Activated T-cell treated with anti-CD3 and anti-CD28 coated beads, Interleukin-2, amount 50 U/mL, for 1 hour (primary cell): ENCODE measurements around the gene EVI5.
"Not testable (repeated sequence)": the region's sequence is repeated elsewhere in the genome, so short reads cannot be mapped to it uniquely, and the experiment has no call there.

Experiments
- DNase-seq: peaks from one replicate; pipeline ENCODE4 v3.0.0-alpha.2; 2020

Gene EVI5

GRCh38 chr1:92567211-92567868 lies 217.6 kb downstream of the EVI5 start:
- DNase-seq = no peak

- DNase-seq = no peak
Measured at GRCh38 chr1:92563457-92564216, 221.3 kb downstream of the EVI5 start.

- no peak for DNase-seq
Measured at GRCh38 chr1:92556350-92556749, 228.6 kb downstream of the EVI5 start.

- no peak for DNase-seq
Measured at GRCh38 chr1:92554216-92554615, 230.7 kb downstream of the EVI5 start.

- DNase-seq = no peak
Measured at GRCh38 chr1:92551916-92552315, 233.0 kb downstream of the EVI5 start.

- no peak for DNase-seq
Measured at GRCh38 chr1:92544756-92545165, 240.1 kb downstream of the EVI5 start.

GRCh38 chr1:92543131-92544055 lies 241.5 kb downstream of the EVI5 start:
- no peak for DNase-seq

- DNase-seq = no peak
Measured at GRCh38 chr1:92538413-92539061, 246.4 kb downstream of the EVI5 start.

- no peak for DNase-seq
Measured at GRCh38 chr1:92538048-92538412, 246.9 kb downstream of the EVI5 start.

- DNase-seq = no peak
Measured at GRCh38 chr1:92536980-92537884, 247.7 kb downstream of the EVI5 start.

- no peak for DNase-seq
Measured at GRCh38 chr1:92536211-92536979, 248.5 kb downstream of the EVI5 start.

GRCh38 chr1:92532371-92532770 lies 252.5 kb downstream of the EVI5 start:
- not testable (repeated sequence) for DNase-seq

- not testable (repeated sequence) for DNase-seq
Measured at GRCh38 chr1:92531939-92532338, 253.0 kb downstream of the EVI5 start.

- DNase-seq = no peak
Measured at GRCh38 chr1:92527670-92528069, 257.2 kb downstream of the EVI5 start.

GRCh38 chr1:92524944-92525590 lies 259.8 kb downstream of the EVI5 start:
- DNase-seq = not testable (repeated sequence)

GRCh38 chr1:92519043-92519442 lies 265.9 kb downstream of the EVI5 start:
- DNase-seq = no peak

- no peak for DNase-seq
Measured at GRCh38 chr1:92516574-92516973, 268.3 kb downstream of the EVI5 start.

- no peak for DNase-seq
Measured at GRCh38 chr1:92515796-92516201, 269.1 kb downstream of the EVI5 start.

- DNase-seq = no peak
Measured at GRCh38 chr1:92511541-92511940, 273.4 kb downstream of the EVI5 start.

GRCh38 chr1:92509619-92510018 lies 275.3 kb downstream of the EVI5 start:
- no peak for DNase-seq
